Breast epithelium (tissue), 4 donors: ENCODE results near the gene IFNA16. TPM values are rescaled to one million over a fixed set of nuclear protein-coding genes. Genes with fewer than 3 reads are reported as not detected.
"Not testable (repeated sequence)": the region's sequence is repeated elsewhere in the genome, so short reads cannot be mapped to it uniquely, and the experiment has no call there.

ENCODE experiments used
- DNase-seq, 2 donors: peaks; one replicate each; pipeline ENCODE4 v3.0.0-alpha.2; 2019; ENCODE audit warnings: low spot score in 2 of 2
- H3K27ac ChIP-seq, 2 donors: fragments of 200-600 bp; sonication (generic) in 1 of 2; one replicate each; pipeline ENCODE4 v1.5.1; 2016 to 2019; ENCODE audit warnings: mild to moderate bottlenecking in 1 of 2
- H3K27me3 ChIP-seq, 2 donors: fragments of 200-600 bp; sonication (generic) in 1 of 2; one replicate each; pipeline versions ENCODE4 v1.5.1 to v1.6.0; 2017 to 2019; ENCODE audit warnings: control low read depth in 1 of 2, mild to moderate bottlenecking in 1 of 2
- H3K36me3 ChIP-seq: fragments of 200-600 bp; one replicate; pipeline ENCODE4 v1.5.1; 2019
- H3K4me1 ChIP-seq, 2 donors: fragments of 200-600 bp; sonication (generic); one replicate each; pipeline ENCODE4 v1.5.1; 2016 to 2019; ENCODE audit warnings: control low read depth in 1 of 2
- H3K4me3 ChIP-seq, 3 donors: fragments of 200-600 bp; sonication (generic); 1 replicate in 2 of 3; 2 replicates in 1 of 3; pipeline ENCODE4 v1.5.1; 2016 to 2019; ENCODE audit warnings: mild to moderate bottlenecking in 3 of 3, moderate library complexity in 2 of 3
- H3K9me3 ChIP-seq, 2 donors: fragments of 200-600 bp; sonication (generic) in 1 of 2; one replicate each; pipeline ENCODE4 v1.5.1; 2016 to 2019; ENCODE audit warnings: control low read depth in 1 of 2
- POLR2A ChIP-seq: fragments of 450-650 bp; IDR thresholded peaks from one replicate; pipeline ENCODE4 v1.6.1; 2016; ENCODE audit warnings: antibody characterized with exemption, mild to moderate bottlenecking, moderate library complexity
- POLR2AphosphoS5 ChIP-seq, 3 donors: sonication (generic); formaldehyde crosslinking; IDR thresholded peaks; one replicate each; pipeline ENCODE4 v1.6.1; 2017; ENCODE audit warnings: antibody characterized with exemption in 3 of 3
- intact Hi-C: fragments of 100-400 bp; cut with DNase I; formaldehyde crosslinking; loops from one replicate; pipeline ENCODE4 v1.15.1; 2023; ENCODE audit warnings: low total_unique reads
- total RNA-seq, 3 donors: library from RNA; depleted of rRNA; stranded (reverse); fragments of >200 nt; gene quantifications; one replicate each; pipeline ENCODE4 v1.1.0, GENCODE V29; 2016
- TF ChIP-seq, protein P1 (sequence below), 3 donors: fragments of 450-650 bp; IDR thresholded peaks; one replicate each; pipeline ENCODE4 v1.5.1; 2016 to 2017; ENCODE audit warnings: antibody characterized with exemption in 3 of 3, mild to moderate bottlenecking in 3 of 3, moderate library complexity in 3 of 3

IFNA16 gene
- total RNA-seq, 3 donors from 2014 or later, result not detected

DNA sequence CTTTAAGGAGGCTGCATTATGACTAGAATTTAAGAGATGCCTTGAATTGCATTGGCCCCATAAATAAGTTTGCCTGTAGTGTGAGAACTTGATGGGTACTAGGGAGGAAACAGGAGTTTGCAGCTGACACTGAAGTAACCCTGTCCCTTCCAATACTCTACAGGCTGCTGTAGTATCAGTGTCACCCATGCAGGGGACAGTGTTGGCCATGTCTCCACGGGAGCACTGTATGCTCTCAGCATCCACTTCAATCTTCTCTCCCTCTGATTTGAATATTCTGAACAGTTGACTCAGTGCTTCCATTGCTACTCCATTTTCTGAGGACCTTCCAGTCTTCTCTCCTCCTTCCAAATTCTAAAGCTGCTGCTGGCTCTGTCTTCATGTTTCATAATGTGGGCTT is 34.1 kb upstream of the IFNA16 start:
- intact Hi-C loops, result loop anchor here (10.0 kb wide), 1 partner anchor 836 kb away; no protein-coding TSS in a partner anchor
- Histone ChIP-seq H3K36me3 (no peaks in the 10 kb centered on the region), H3K27me3 (no peaks in the 10 kb centered on the region), H3K27ac (no peak overlapping the region), H3K4me3 (no peak overlapping the region), H3K9me3 (no peaks in the 10 kb centered on the region), H3K4me1 (no peaks in the 10 kb centered on the region)
- DNase-seq, result no peak
- TF ChIP-seq POLR2AphosphoS5 (IDR thresholded peaks at IDR 0.05) (no peak), POLR2A (no peak)
- TF ChIP-seq, protein P1, sequence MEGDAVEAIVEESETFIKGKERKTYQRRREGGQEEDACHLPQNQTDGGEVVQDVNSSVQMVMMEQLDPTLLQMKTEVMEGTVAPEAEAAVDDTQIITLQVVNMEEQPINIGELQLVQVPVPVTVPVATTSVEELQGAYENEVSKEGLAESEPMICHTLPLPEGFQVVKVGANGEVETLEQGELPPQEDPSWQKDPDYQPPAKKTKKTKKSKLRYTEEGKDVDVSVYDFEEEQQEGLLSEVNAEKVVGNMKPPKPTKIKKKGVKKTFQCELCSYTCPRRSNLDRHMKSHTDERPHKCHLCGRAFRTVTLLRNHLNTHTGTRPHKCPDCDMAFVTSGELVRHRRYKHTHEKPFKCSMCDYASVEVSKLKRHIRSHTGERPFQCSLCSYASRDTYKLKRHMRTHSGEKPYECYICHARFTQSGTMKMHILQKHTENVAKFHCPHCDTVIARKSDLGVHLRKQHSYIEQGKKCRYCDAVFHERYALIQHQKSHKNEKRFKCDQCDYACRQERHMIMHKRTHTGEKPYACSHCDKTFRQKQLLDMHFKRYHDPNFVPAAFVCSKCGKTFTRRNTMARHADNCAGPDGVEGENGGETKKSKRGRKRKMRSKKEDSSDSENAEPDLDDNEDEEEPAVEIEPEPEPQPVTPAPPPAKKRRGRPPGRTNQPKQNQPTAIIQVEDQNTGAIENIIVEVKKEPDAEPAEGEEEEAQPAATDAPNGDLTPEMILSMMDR (IDR thresholded peaks at IDR 0.05), result no peak

DNA sequence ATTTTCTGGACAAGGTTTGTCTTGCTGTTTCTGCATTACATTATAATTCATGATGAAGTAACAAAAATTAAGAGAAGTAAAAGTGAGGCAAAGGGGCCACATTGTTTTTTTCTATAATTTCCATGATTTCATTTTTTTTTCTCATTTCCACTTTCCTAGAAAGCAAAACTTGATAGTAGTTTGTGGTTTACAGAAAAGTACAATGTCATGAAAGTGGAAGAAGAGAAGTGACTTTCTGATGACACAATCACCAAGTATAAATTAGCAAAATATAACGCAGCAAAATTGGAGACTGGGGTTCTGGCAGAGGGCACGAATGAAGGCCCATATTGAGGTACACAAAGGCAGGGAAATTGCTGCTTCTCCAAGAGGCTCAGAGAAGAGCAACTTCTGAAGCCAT is 27.7 kb upstream of the IFNA16 start:
- H3K9me3 ChIP-seq, result no peaks in the 10 kb centered on the region
- H3K4me3 ChIP-seq, result no peak overlapping the region
- no peaks in the 10 kb centered on the region for H3K36me3 ChIP-seq
- DNase-seq, result no peak
- H3K27me3 ChIP-seq, result no peaks in the 10 kb centered on the region
- TF ChIP-seq POLR2AphosphoS5 (IDR thresholded peaks at IDR 0.05) (no peak), POLR2A (no peak)
- TF ChIP-seq, protein P1 (IDR thresholded peaks at IDR 0.05), result no peak
- intact Hi-C loops, result no loop called here
- H3K4me1 ChIP-seq, result no peaks in the 10 kb centered on the region
- H3K27ac ChIP-seq, result no peak overlapping the region

DNA sequence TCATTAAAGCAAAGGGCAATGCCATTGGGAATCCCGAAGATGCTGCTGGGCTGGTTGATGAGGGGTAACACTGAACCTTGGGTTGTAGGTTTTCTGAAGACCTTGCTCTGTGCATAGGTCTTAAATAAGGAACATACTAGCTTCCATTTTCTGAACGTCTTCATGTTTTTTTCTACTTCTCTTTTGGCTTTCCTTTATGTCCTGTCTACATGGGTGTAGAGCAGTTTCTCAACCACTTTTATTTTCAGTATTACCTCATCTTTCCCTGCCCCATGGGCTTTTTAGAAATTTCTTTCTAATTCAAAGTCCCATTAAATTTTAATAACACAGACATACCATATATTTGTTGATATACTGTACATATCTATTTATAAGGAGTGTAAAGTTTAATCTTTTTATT is 22.8 kb upstream of the IFNA16 start, which contains the start of gene IFNA14:
IFNA14 (minus strand) TSS at position 95 of the 400 bp plus-strand sequence; CDS start at position 25, 70 bp downstream.
- intact Hi-C loops, result no loop called here
- Histone ChIP-seq H3K4me3 (no peak within 1 kb of the TSS), H3K36me3 (no peaks in the 10 kb centered on the region), H3K4me1 (no peaks in the 10 kb centered on the region), H3K9me3 (no peaks in the 10 kb centered on the region), H3K27ac (no peak within 1 kb of the TSS), H3K27me3 (no peaks in the 10 kb centered on the region)
- TF ChIP-seq POLR2AphosphoS5 (IDR thresholded peaks at IDR 0.05) (no peak), POLR2A (no peak)
- TF ChIP-seq, protein P1 (IDR thresholded peaks at IDR 0.05), result no peak
- no peak for DNase-seq

DNA sequence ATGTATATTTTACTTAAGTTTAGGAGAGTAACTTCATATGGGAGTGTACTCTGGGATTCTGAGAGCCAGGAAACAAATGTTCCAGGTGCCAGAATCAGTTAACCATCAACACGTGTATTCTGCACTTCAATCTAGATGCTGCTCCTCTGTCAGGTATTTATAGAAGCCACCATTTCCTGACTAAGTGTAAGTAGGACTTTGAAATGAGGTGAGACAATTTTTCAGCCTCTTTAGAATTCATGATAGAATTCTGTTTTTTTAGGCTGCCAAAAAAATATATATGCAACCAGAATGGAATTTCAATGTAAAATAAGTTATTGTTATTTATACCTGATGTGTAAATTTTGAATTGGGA is 19.2 kb upstream of the IFNA16 start:
- H3K36me3 ChIP-seq, H3K27me3 ChIP-seq, H3K4me3 ChIP-seq, H3K27ac ChIP-seq, H3K9me3 ChIP-seq, DNase-seq, H3K4me1 ChIP-seq, intact Hi-C loops: not testable (repeated sequence)

DNA sequence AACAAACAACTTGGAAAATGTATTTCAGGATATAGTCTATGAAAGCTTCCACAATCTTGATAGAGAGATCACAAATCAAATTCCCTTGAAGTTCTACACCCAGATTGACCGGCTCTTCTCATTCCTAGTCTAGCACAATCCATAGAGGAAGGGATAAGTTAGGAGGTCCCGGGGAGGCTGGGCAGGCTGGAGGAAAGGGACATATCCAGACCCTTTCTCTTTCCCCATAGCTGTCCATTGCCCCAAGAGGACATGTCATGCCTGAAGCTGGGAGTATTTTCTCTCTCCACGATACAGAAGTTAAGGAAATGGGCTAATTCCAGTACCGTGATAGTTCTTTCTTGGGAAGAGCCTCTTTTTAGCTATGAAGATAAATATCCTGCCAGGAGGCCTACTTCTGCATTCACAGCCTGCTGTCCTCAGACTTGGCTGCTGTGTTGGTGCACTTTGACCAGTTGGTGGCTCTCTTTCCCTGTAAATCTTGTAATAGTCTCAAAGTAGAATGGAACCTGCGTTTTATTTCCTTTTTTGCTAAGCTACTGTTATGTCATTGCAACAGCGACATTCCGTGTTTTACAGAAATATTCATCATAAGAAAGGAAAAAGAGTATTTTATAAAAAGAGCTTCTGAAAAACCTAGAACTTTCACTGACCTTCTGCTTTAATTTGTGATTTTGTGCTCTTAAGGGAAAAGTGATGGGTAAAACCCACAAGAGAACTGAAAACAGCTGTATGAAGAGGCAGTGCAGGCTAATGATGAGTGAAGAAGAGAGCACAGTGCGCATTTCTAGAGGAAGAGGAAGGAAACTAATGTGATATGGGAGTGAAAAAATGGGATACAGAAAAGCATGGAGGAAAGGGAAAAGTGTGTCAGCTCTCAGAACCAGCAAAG is 18.6 kb upstream of the IFNA16 start:
- H3K9me3 ChIP-seq, H3K36me3 ChIP-seq, H3K27ac ChIP-seq, H3K4me3 ChIP-seq, intact Hi-C loops, H3K27me3 ChIP-seq, DNase-seq, H3K4me1 ChIP-seq: not testable (repeated sequence)
- TF ChIP-seq, protein P1 (IDR thresholded peaks at IDR 0.05), result peak in 2 of 3 donors; percentile 22 to 34
